ENCODE results near the gene SLC35A3.

DNA sequence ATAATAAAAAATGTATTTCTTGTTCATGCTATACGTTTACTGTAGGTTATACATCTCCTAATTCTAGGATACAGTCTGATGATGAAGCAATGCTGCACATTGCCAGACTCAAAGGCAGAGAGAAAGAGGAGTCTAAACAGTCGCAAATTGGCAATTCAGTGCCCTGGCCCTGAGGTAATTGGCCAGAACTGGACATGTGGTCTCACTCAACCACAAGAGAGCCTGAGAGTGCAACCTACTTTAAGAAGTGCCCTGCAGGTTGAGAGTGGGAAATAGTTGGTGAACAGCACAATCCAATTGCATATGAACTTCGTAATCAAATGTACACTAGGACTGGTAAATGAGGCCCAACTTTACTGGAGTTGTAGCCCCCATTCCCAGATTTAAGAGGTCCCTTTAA lies 5.0 kb upstream of the SLC35A3 start:
- TF ChIP-seq CEBPB (IDR thresholded peaks at IDR 0.05; ENCODE audit: borderline replicate concordance in 1 of 2, low read depth in 2 of 2, low read length in 2 of 2) = no peak
- no peak for TF ChIP-seq EP300 (IDR thresholded peaks at IDR 0.05; ENCODE audit: borderline replicate concordance in 1 of 2, control insufficient read depth in 1 of 2, low read depth in 2 of 2, low read length in 2 of 2)
- TF ChIP-seq, protein P1, sequence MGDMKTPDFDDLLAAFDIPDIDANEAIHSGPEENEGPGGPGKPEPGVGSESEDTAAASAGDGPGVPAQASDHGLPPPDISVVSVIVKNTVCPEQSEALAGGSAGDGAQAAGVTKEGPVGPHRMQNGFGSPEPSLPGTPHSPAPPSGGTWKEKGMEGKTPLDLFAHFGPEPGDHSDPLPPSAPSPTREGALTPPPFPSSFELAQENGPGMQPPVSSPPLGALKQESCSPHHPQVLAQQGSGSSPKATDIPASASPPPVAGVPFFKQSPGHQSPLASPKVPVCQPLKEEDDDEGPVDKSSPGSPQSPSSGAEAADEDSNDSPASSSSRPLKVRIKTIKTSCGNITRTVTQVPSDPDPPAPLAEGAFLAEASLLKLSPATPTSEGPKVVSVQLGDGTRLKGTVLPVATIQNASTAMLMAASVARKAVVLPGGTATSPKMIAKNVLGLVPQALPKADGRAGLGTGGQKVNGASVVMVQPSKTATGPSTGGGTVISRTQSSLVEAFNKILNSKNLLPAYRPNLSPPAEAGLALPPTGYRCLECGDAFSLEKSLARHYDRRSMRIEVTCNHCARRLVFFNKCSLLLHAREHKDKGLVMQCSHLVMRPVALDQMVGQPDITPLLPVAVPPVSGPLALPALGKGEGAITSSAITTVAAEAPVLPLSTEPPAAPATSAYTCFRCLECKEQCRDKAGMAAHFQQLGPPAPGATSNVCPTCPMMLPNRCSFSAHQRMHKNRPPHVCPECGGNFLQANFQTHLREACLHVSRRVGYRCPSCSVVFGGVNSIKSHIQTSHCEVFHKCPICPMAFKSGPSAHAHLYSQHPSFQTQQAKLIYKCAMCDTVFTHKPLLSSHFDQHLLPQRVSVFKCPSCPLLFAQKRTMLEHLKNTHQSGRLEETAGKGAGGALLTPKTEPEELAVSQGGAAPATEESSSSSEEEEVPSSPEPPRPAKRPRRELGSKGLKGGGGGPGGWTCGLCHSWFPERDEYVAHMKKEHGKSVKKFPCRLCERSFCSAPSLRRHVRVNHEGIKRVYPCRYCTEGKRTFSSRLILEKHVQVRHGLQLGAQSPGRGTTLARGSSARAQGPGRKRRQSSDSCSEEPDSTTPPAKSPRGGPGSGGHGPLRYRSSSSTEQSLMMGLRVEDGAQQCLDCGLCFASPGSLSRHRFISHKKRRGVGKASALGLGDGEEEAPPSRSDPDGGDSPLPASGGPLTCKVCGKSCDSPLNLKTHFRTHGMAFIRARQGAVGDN (IDR thresholded peaks at IDR 0.05) = no peak
- TF ChIP-seq SIN3A (IDR thresholded peaks at IDR 0.05; ENCODE audit: low read depth, low read length) = no peak
- TF ChIP-seq, protein P2, sequence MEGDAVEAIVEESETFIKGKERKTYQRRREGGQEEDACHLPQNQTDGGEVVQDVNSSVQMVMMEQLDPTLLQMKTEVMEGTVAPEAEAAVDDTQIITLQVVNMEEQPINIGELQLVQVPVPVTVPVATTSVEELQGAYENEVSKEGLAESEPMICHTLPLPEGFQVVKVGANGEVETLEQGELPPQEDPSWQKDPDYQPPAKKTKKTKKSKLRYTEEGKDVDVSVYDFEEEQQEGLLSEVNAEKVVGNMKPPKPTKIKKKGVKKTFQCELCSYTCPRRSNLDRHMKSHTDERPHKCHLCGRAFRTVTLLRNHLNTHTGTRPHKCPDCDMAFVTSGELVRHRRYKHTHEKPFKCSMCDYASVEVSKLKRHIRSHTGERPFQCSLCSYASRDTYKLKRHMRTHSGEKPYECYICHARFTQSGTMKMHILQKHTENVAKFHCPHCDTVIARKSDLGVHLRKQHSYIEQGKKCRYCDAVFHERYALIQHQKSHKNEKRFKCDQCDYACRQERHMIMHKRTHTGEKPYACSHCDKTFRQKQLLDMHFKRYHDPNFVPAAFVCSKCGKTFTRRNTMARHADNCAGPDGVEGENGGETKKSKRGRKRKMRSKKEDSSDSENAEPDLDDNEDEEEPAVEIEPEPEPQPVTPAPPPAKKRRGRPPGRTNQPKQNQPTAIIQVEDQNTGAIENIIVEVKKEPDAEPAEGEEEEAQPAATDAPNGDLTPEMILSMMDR (IDR thresholded peaks at IDR 0.05 in 2 of 3, conservative IDR thresholded peaks at IDR 0.05 in 1 of 3; ENCODE audit: control insufficient read depth in 2 of 3, extremely low read depth in 1 of 3, insufficient read depth in 1 of 3, low read depth in 3 of 3, low read length in 3 of 3) = no peak
- TF ChIP-seq IRF4 (IDR thresholded peaks at IDR 0.05; ENCODE audit: low read depth, low read length) = no peak
- TF ChIP-seq, protein P3, sequence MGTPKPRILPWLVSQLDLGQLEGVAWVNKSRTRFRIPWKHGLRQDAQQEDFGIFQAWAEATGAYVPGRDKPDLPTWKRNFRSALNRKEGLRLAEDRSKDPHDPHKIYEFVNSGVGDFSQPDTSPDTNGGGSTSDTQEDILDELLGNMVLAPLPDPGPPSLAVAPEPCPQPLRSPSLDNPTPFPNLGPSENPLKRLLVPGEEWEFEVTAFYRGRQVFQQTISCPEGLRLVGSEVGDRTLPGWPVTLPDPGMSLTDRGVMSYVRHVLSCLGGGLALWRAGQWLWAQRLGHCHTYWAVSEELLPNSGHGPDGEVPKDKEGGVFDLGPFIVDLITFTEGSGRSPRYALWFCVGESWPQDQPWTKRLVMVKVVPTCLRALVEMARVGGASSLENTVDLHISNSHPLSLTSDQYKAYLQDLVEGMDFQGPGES (IDR thresholded peaks at IDR 0.05) = no peak
- TF ChIP-seq BCL11A (IDR thresholded peaks at IDR 0.05; ENCODE audit: low read depth, low read length) = no peak
- TF ChIP-seq POLR2A (IDR thresholded peaks at IDR 0.05; ENCODE audit: low read depth, low read length) = no peak
- TF ChIP-seq, protein P4, sequence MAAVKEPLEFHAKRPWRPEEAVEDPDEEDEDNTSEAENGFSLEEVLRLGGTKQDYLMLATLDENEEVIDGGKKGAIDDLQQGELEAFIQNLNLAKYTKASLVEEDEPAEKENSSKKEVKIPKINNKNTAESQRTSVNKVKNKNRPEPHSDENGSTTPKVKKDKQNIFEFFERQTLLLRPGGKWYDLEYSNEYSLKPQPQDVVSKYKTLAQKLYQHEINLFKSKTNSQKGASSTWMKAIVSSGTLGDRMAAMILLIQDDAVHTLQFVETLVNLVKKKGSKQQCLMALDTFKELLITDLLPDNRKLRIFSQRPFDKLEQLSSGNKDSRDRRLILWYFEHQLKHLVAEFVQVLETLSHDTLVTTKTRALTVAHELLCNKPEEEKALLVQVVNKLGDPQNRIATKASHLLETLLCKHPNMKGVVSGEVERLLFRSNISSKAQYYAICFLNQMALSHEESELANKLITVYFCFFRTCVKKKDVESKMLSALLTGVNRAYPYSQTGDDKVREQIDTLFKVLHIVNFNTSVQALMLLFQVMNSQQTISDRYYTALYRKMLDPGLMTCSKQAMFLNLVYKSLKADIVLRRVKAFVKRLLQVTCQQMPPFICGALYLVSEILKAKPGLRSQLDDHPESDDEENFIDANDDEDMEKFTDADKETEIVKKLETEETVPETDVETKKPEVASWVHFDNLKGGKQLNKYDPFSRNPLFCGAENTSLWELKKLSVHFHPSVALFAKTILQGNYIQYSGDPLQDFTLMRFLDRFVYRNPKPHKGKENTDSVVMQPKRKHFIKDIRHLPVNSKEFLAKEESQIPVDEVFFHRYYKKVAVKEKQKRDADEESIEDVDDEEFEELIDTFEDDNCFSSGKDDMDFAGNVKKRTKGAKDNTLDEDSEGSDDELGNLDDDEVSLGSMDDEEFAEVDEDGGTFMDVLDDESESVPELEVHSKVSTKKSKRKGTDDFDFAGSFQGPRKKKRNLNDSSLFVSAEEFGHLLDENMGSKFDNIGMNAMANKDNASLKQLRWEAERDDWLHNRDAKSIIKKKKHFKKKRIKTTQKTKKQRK (IDR thresholded peaks at IDR 0.05; ENCODE audit: low read depth, low read length) = no peak
- TF ChIP-seq ZNF274 (IDR thresholded peaks at IDR 0.05; ENCODE audit: insufficient read depth, insufficient read length) = no peak
